Aorta (tissue), 5 donors: Measurements from ENCODE around the gene CTU1. TPM values are rescaled to one million over a fixed set of nuclear protein-coding genes. Genes with fewer than 3 reads are reported as not detected.
A peak's percentile ranks its signal among the peaks of the same experiment; 100 is the strongest.

Experiments used
- ATAC-seq: fragments of 200-7000 bp; cut with Tn5 transposase; one replicate; pipeline ENCODE4 v1.9.1; 2022; ENCODE audit warnings: moderate library complexity; ENCODE audit not compliant: low FRiP score
- DNase-seq, 2 donors: peaks; one replicate each; pipeline ENCODE4 v3.0.0-alpha.2; 2020
- H3K27ac ChIP-seq, 2 donors: one replicate each; pipeline ENCODE4 v1.5.1; 2013; ENCODE audit warnings: low read length in 2 of 2, mild to moderate bottlenecking in 2 of 2, moderate library complexity in 2 of 2, control low read depth in 1 of 2, inconsistent platforms in 1 of 2, low read depth in 1 of 2
- H3K27me3 ChIP-seq, 2 donors: one replicate each; pipeline ENCODE4 v1.6.1; 2013; ENCODE audit warnings: control low read depth in 1 of 2, low read length in 1 of 2, mild to moderate bottlenecking in 1 of 2, moderate library complexity in 1 of 2; ENCODE audit not compliant: insufficient read depth in 2 of 2, control insufficient read depth in 1 of 2
- H3K36me3 ChIP-seq, 2 donors: one replicate each; pipeline ENCODE4 v1.6.1; 2013; ENCODE audit warnings: control low read depth in 1 of 2, low read length in 1 of 2, mild to moderate bottlenecking in 1 of 2; ENCODE audit not compliant: insufficient read depth in 2 of 2, control insufficient read depth in 1 of 2
- H3K4me1 ChIP-seq, 2 donors: one replicate each; pipeline ENCODE4 v1.6.1; 2013; ENCODE audit warnings: low read length in 2 of 2, control low read depth in 1 of 2, mild to moderate bottlenecking in 1 of 2, moderate library complexity in 1 of 2; ENCODE audit not compliant: insufficient read depth in 2 of 2, control insufficient read depth in 1 of 2
- H3K4me3 ChIP-seq, 2 donors: one replicate each; pipeline ENCODE4 v1.5.1; 2013; ENCODE audit warnings: low read length in 2 of 2, control low read depth in 1 of 2, mild to moderate bottlenecking in 1 of 2
- H3K9me3 ChIP-seq: one replicate; pipeline ENCODE4 v1.6.1; 2013; ENCODE audit warnings: mild to moderate bottlenecking, low read length; ENCODE audit not compliant: control insufficient read depth
- WGBS, 2 donors: extraction: QIAGEN DNeasy Blood & Tissue Kit; methylation state at CpG; one replicate each; pipeline ENCODE4 v1.1.7; 2013; 5-methylcytosine and 5-hydroxymethylcytosine counted together
- intact Hi-C, 2 donors: fragments of 100-400 bp; cut with DNase I; formaldehyde crosslinking; loops; one replicate each; pipeline versions ENCODE4 v1.14.2 to v1.15.0; 2022
- polyA plus RNA-seq, 2 donors: library from polyadenylated mRNA; stranded (reverse); fragments of 200-250 nt; gene quantifications; one replicate each; pipeline ENCODE4 v1.2.3, GENCODE V29; 2013
- total RNA-seq, 2 donors: library from RNA; stranded (reverse); fragmentation: NEBNext Ultra II Directional; extraction: Animal tissue kit (Norgen Biotek cat#: 25700); gene quantifications; one replicate each; pipeline ENCODE4 v1.2.1, GENCODE V29; 2021
- donor health status: healthy with polysubstance abuse.
- donor health status: Bipolar disorder and iron deficiency.
- donor health status: DM: no; HTN: no; CAD: no.
- donor health status: DM: no; HTN: no; CAD: no.
- donor health status: DM: yes; HTN: yes; CAD: no.

The CTU1 gene
- total and polyA plus RNA-seq, 4 donors = 1.1 to 5.4 (median 3.3) TPM

- H3K27me3 ChIP-seq = no peaks in the 10 kb centered on the region
- H3K36me3 ChIP-seq = no peaks in the 10 kb centered on the region
- no peak overlapping the region for H3K4me3 ChIP-seq
- peak; percentile 21 to 52 for DNase-seq
- intact Hi-C loops = no loop called here
- H3K9me3 ChIP-seq = no peaks in the 10 kb centered on the region
- 70 to 72% methylated on average over 9 of the region's 9 CpGs for WGBS, 2 donors
- H3K4me1 ChIP-seq = no peaks in the 10 kb centered on the region
- no peak overlapping the region for H3K27ac ChIP-seq
- ATAC-seq = no peak
Measured at GRCh38 chr19:51137792-51138425, 29.7 kb upstream of the CTU1 start.

- intact Hi-C loops = no loop called here
- Histone ChIP-seq H3K4me1 (no peaks in the 10 kb centered on the region), H3K4me3 (no peak overlapping the region), H3K36me3 (no peaks in the 10 kb centered on the region), H3K27ac (no peak overlapping the region), H3K9me3 (no peaks in the 10 kb centered on the region), H3K27me3 (no peaks in the 10 kb centered on the region)
- DNase-seq (peak in 1 of 2 donors; percentile 70), ATAC-seq (peak; percentile 21)
- WGBS, 2 donors = 40 to 42% methylated on average over 12 of the region's 12 CpGs
Measured at GRCh38 chr19:51136851-51137551, 28.8 kb upstream of the CTU1 start.

DNA sequence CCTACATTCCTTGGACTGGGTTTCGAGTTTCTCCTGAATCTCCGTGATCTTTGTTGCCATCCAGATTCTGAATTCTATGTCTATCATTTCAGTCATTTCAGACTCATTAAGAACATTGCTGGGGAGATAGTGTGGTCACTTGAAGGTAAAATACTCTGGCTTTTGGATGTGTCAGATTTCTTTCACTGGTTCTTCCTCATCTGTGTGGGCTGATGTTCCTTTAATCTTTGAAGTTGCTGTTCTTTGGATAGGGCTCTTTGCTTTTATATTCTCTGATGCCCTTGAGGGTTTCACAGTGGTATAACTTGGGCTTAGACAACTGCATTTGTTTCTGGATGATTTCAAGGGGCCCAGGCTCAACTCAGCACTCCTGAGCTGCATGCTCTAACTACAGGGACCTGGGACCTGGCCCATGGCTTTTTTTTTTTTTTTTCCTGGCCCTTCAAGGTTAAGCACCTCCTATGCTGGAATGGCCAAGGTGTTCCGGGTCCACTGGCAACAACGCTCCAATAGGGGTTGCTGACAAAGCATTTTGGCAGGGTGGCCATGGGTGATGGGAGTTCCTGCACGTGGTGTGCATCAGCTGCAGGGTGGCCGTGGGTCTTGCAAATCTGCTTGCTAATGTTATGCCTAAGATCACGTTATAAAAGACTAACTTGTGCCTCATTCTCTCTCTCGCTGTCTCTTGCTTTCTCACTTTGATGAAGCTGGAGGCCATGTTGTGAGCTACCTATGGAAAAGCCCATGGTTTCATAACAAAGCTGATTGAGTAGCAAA lies 28.0 kb upstream of the CTU1 start:
- H3K4me1 ChIP-seq = no peaks in the 10 kb centered on the region
- H3K36me3 ChIP-seq = no peaks in the 10 kb centered on the region
- DNase-seq (peak in 1 of 2 donors; percentile 52), ATAC-seq (no peak)
- WGBS, 2 donors = 80 to 81% methylated on average over 8 of the region's 8 CpGs
- no peak overlapping the region for H3K4me3 ChIP-seq
- intact Hi-C loops = no loop called here
- no peaks in the 10 kb centered on the region for H3K27me3 ChIP-seq
- H3K27ac ChIP-seq = no peak overlapping the region
- H3K9me3 ChIP-seq = no peaks in the 10 kb centered on the region

- Histone ChIP-seq H3K4me3 (no peak overlapping the region), H3K9me3 (no peaks in the 10 kb centered on the region), H3K27ac (no peak overlapping the region), H3K4me1 (no peaks in the 10 kb centered on the region), H3K36me3 (no peaks in the 10 kb centered on the region), H3K27me3 (no peaks in the 10 kb centered on the region)
- WGBS, 2 donors = 80 to 86% methylated on average over 5 of the region's 5 CpGs
- intact Hi-C loops = no loop called here
- no peak for DNase-seq
- ATAC-seq = no peak
Measured at GRCh38 chr19:51135004-51135403, 26.8 kb upstream of the CTU1 start.

GRCh38 chr19:51131780-51132680 lies 23.8 kb upstream of the CTU1 start:
- no peak overlapping the region for H3K4me3 ChIP-seq
- H3K27ac ChIP-seq = no peak overlapping the region
- ATAC-seq (no peak), DNase-seq (peak in 1 of 2 donors; percentile 82)
- no peaks in the 10 kb centered on the region for H3K36me3 ChIP-seq
- H3K4me1 ChIP-seq = no peaks in the 10 kb centered on the region
- intact Hi-C loops = no loop called here
- no peaks in the 10 kb centered on the region for H3K27me3 ChIP-seq
- 23 to 26% methylated on average over 24 of the region's 24 CpGs for WGBS, 2 donors
- no peaks in the 10 kb centered on the region for H3K9me3 ChIP-seq

GRCh38 chr19:51129716-51130115 lies 21.5 kb upstream of the CTU1 start:
- DNase-seq (no peak), ATAC-seq (no peak)
- WGBS, 2 donors = 70 to 80% methylated on average over 8 of the region's 8 CpGs
- no peaks in the 10 kb centered on the region for H3K36me3 ChIP-seq
- H3K27me3 ChIP-seq = no peaks in the 10 kb centered on the region
- H3K4me1 ChIP-seq = no peaks in the 10 kb centered on the region
- intact Hi-C loops = no loop called here
- H3K9me3 ChIP-seq = no peaks in the 10 kb centered on the region
- H3K4me3 ChIP-seq = no peak overlapping the region
- H3K27ac ChIP-seq = no peak overlapping the region

- Histone ChIP-seq H3K4me1 (no peaks in the 10 kb centered on the region), H3K27me3 (no peaks in the 10 kb centered on the region), H3K36me3 (no peaks in the 10 kb centered on the region), H3K4me3 (no peak overlapping the region), H3K27ac (no peak overlapping the region), H3K9me3 (no peaks in the 10 kb centered on the region)
- DNase-seq = peak in 1 of 2 donors; percentile 35
- intact Hi-C loops = no loop called here
- WGBS, 2 donors = 87 to 97% methylated on average over 7 of the region's 7 CpGs
- ATAC-seq = no peak
Measured at GRCh38 chr19:51128227-51128626, 20.0 kb upstream of the CTU1 start.

DNA sequence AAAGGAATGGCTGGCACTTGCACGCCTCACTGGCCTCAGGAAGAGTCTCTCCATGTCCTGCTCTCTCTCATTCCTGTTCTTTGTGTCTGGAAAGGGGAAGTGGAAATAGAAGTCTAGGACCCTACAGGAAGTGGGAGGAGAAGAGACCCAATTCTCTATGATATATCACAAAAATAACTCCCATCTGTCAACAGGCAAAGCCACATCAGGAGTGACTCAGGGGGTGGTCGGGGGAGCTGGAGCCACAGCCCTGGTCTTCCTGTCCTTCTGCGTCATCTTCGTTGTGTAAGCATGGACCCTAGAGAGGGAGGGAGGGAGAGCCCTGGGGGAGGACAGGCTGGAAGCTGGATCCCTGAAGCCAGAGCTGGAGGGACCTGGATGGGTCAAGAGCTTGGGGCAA lies 19.5 kb upstream of the CTU1 start:
- ATAC-seq = no peak
- no peak overlapping the region for H3K4me3 ChIP-seq
- WGBS, 2 donors = 48% methylated on average over 4 of the region's 4 CpGs
- DNase-seq = peak in 1 of 2 donors; percentile 81
- no peaks in the 10 kb centered on the region for H3K4me1 ChIP-seq
- intact Hi-C loops = no loop called here
- no peaks in the 10 kb centered on the region for H3K27me3 ChIP-seq
- no peaks in the 10 kb centered on the region for H3K36me3 ChIP-seq
- H3K9me3 ChIP-seq = no peaks in the 10 kb centered on the region
- H3K27ac ChIP-seq = no peak overlapping the region
